Neuronal stem cell (in vitro differentiated cells): ENCODE data around the gene ZNF775.
A peak's percentile ranks its signal among the peaks of the same experiment; 100 is the strongest.

Experiments used
- DNase-seq: peaks from one replicate; pipeline ENCODE4 v3.0.0-alpha.2; 2013; ENCODE audit warnings: low spot score
- H2AFZ ChIP-seq: one replicate; pipeline ENCODE4 v1.6.1; 2013; ENCODE audit warnings: mild to moderate bottlenecking, low read length, inconsistent platforms
- H2AK5ac ChIP-seq: 2 replicates; pipeline ENCODE4 v1.6.1; 2013; ENCODE audit warnings: low read depth, mild to moderate bottlenecking, inconsistent platforms, low read length, moderate library complexity, mixed read lengths
- H2BK120ac ChIP-seq: 2 replicates; pipeline ENCODE4 v1.6.1; 2013; ENCODE audit warnings: low read depth, mild to moderate bottlenecking, inconsistent platforms, low read length, moderate library complexity, mixed read lengths
- H2BK12ac ChIP-seq: one replicate; pipeline ENCODE4 v1.6.1; 2013; ENCODE audit warnings: low read length, inconsistent platforms
- H2BK15ac ChIP-seq: 2 replicates; pipeline ENCODE4 v1.6.1; 2013; ENCODE audit warnings: mild to moderate bottlenecking, low read length, inconsistent platforms, mixed read lengths
- H2BK5ac ChIP-seq: one replicate; pipeline ENCODE4 v1.6.1; 2013; ENCODE audit warnings: inconsistent platforms, mild to moderate bottlenecking, low read length, moderate library complexity
- H3K14ac ChIP-seq: one replicate; pipeline ENCODE4 v1.6.1; 2013; ENCODE audit warnings: low read length, inconsistent platforms
- H3K18ac ChIP-seq: 2 replicates; pipeline ENCODE4 v1.6.1; 2013; ENCODE audit warnings: low read length, inconsistent platforms
- H3K23ac ChIP-seq: 2 replicates; pipeline ENCODE4 v1.6.1; 2013; ENCODE audit warnings: low read depth, mild to moderate bottlenecking, mixed read lengths, low read length, inconsistent platforms; ENCODE audit not compliant: poor library complexity
- H3K27ac ChIP-seq: replicated peaks from 3 replicates; pipeline ENCODE4 v1.5.1; 2013; ENCODE audit warnings: low read length, inconsistent platforms
- H3K27me3 ChIP-seq, 3 experiments: 2 replicates each; pipeline ENCODE4 v1.6.1; 2013; ENCODE audit warnings: low read length in 3 of 3, mild to moderate bottlenecking in 2 of 3, inconsistent platforms in 1 of 3, low read depth in 1 of 3, mixed read lengths in 1 of 3, moderate library complexity in 1 of 3; ENCODE audit not compliant: control insufficient read depth in 3 of 3, insufficient read depth in 3 of 3
- H3K36me3 ChIP-seq, 2 donors: replicated peaks in 1 of 2; 2 replicates each; pipeline ENCODE4 v1.6.1; 2013; ENCODE audit warnings: low read length in 2 of 2; ENCODE audit not compliant: control insufficient read depth in 2 of 2, insufficient read depth in 2 of 2
- H3K4ac ChIP-seq: 2 replicates; pipeline ENCODE4 v1.6.1; 2013; ENCODE audit warnings: inconsistent platforms, mild to moderate bottlenecking, low read length, moderate library complexity
- H3K4me1 ChIP-seq, 2 donors: 1 replicate in 1 of 2; 2 replicates in 1 of 2; pipeline ENCODE4 v1.6.1; 2013; ENCODE audit warnings: low read length in 2 of 2, low read depth in 1 of 2; ENCODE audit not compliant: control insufficient read depth in 2 of 2, insufficient read depth in 1 of 2
- H3K4me2 ChIP-seq: one replicate; pipeline ENCODE4 v1.6.1; 2013; ENCODE audit warnings: mild to moderate bottlenecking, low read length, inconsistent platforms; ENCODE audit not compliant: insufficient read depth, poor library complexity, severe bottlenecking
- H3K4me3 ChIP-seq, 2 donors: 2 replicates each; pipeline ENCODE4 v1.5.1; 2013; ENCODE audit warnings: low read length in 2 of 2, mild to moderate bottlenecking in 2 of 2, inconsistent platforms in 1 of 2, moderate library complexity in 1 of 2
- H3K79me1 ChIP-seq: one replicate; pipeline ENCODE4 v1.6.1; 2013; ENCODE audit warnings: low read depth, mild to moderate bottlenecking, inconsistent platforms, low read length, moderate library complexity
- H3K9ac ChIP-seq: one replicate; pipeline ENCODE4 v1.6.1; 2013; ENCODE audit warnings: mild to moderate bottlenecking, low read depth, low read length, inconsistent platforms; ENCODE audit not compliant: poor library complexity
- H3K9me3 ChIP-seq, 2 donors: replicated peaks in 1 of 2; 2 replicates each; pipeline versions ENCODE3 to v1.6.1; 2013; ENCODE audit warnings: low read length in 2 of 2, mild to moderate bottlenecking in 2 of 2, inconsistent platforms in 1 of 2, low read depth in 1 of 2, mixed read lengths in 1 of 2, moderate library complexity in 1 of 2; ENCODE audit not compliant: control insufficient read depth in 2 of 2, insufficient read depth in 1 of 2
- H4K8ac ChIP-seq: one replicate; pipeline ENCODE4 v1.6.1; 2013; ENCODE audit warnings: low read depth, mild to moderate bottlenecking, inconsistent platforms, low read length, moderate library complexity
- H4K91ac ChIP-seq: one replicate; pipeline ENCODE4 v1.6.1; 2013; ENCODE audit warnings: low read length, low read depth, mild to moderate bottlenecking, inconsistent platforms; ENCODE audit not compliant: poor library complexity
- WGBS, 2 donors: extraction: QIAGEN DNeasy Blood & Tissue Kit; methylation state at CpG; one replicate each; pipeline ENCODE4 v1.1.7; 2013; ENCODE audit warnings: missing lambda C conversion rate in 2 of 2, mixed read lengths in 1 of 2; ENCODE audit not compliant: insufficient read length in 2 of 2, insufficient replicate concordance in 1 of 2; ENCODE audit errors: extremely low coverage in 2 of 2; 5-methylcytosine and 5-hydroxymethylcytosine counted together

The ZNF775 gene

GRCh38 chr7:150415161-150416153, 36.3 kb downstream of the ZNF775 start:
- H3K18ac ChIP-seq = no peak overlapping the region
- H4K91ac ChIP-seq = no peak overlapping the region
- H3K27me3 ChIP-seq = peaks cover 0 to 1% (median 0%) of the 10 kb centered on the region in 3 experiments
- H3K4me2 ChIP-seq = no peak overlapping the region
- H2AK5ac ChIP-seq = no peak overlapping the region
- H2BK5ac ChIP-seq = no peak overlapping the region
- no CpG with 5 or more reads among the region's 19 CpGs for whole genome bisulfite sequencing, 2 donors
- no peak overlapping the region for H3K14ac ChIP-seq
- no peak overlapping the region for H2BK15ac ChIP-seq
- H3K36me3 ChIP-seq = no peaks in the 10 kb centered on the region
- H3K4me3 ChIP-seq = no peak overlapping the region
- no peak overlapping the region for H3K23ac ChIP-seq
- H3K79me1 ChIP-seq = no peaks in the 10 kb centered on the region
- DNase-seq = no peak
- peak overlapping the region; percentile 43 for H2AFZ ChIP-seq
- H3K27ac ChIP-seq = no peak overlapping the region
- H3K9ac ChIP-seq = no peak overlapping the region
- no peaks in the 10 kb centered on the region for H3K9me3 ChIP-seq
- no peak overlapping the region for H2BK120ac ChIP-seq
- H4K8ac ChIP-seq = no peak overlapping the region
- peaks cover 10 to 21% of the 10 kb centered on the region in 2 donors for H3K4me1 ChIP-seq
- H3K4ac ChIP-seq = no peak overlapping the region
- no peak overlapping the region for H2BK12ac ChIP-seq

GRCh38 chr7:150417239-150417638, 38.1 kb downstream of the ZNF775 start:
- Histone ChIP-seq H3K9ac (no peak overlapping the region), H3K18ac (no peak overlapping the region), H3K4me3 (no peak overlapping the region), H3K27ac (no peak overlapping the region), H2BK120ac (no peak overlapping the region), H3K4ac (no peak overlapping the region), H2BK15ac (no peak overlapping the region), H2AK5ac (no peak overlapping the region), H4K8ac (no peak overlapping the region), H2BK12ac (no peak overlapping the region), H3K36me3 (no peaks in the 10 kb centered on the region), H3K9me3 (no peaks in the 10 kb centered on the region), H3K4me1 (peaks cover 6 to 11% of the 10 kb centered on the region in 2 donors), H3K23ac (no peak overlapping the region), H3K14ac (no peak overlapping the region), H3K27me3 (peaks cover 0 to 6% (median 0%) of the 10 kb centered on the region in 3 experiments), H2BK5ac (no peak overlapping the region), H4K91ac (no peak overlapping the region), H2AFZ (no peak overlapping the region), H3K4me2 (no peak overlapping the region), H3K79me1 (no peaks in the 10 kb centered on the region)
- WGBS, 2 donors = no CpG with 5 or more reads among the region's 10 CpGs
- DNase-seq = no peak

DNA sequence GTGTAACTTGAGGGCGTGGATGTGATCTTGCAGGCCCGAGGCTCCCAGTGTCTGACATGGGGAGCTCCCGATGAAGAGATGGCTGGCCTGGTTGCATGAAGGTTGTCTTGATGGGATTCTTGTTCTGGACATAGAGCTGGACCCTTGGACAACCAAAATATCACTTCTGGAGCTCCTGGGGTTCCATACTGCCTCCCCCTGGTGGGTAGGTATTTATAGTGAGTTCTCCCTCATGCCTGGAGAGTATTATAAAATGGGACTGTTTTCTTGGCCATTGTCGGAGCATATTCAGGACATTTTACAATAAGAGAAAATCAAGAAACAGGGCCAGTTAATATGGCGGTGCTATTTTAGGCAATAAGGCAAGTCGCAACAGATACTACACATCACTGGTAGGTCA, 38.7 kb downstream of the ZNF775 start:
- Histone ChIP-seq H3K27ac (no peak overlapping the region), H3K14ac (no peak overlapping the region), H3K4me1 (peaks cover 6 to 11% of the 10 kb centered on the region in 2 donors), H3K9me3 (no peaks in the 10 kb centered on the region), H3K18ac (no peak overlapping the region), H2AK5ac (no peak overlapping the region), H3K4ac (no peak overlapping the region), H4K8ac (no peak overlapping the region), H3K23ac (no peak overlapping the region), H4K91ac (no peak overlapping the region), H2BK12ac (no peak overlapping the region), H2AFZ (no peak overlapping the region), H3K79me1 (no peaks in the 10 kb centered on the region), H2BK5ac (no peak overlapping the region), H3K4me2 (no peak overlapping the region), H3K4me3 (no peak overlapping the region), H3K36me3 (no peaks in the 10 kb centered on the region), H2BK15ac (no peak overlapping the region), H2BK120ac (no peak overlapping the region), H3K9ac (no peak overlapping the region), H3K27me3 (peaks cover 0 to 6% (median 0%) of the 10 kb centered on the region in 3 experiments)
- WGBS, 2 donors = no CpG with 5 or more reads among the region's 6 CpGs
- DNase-seq = no peak

DNA sequence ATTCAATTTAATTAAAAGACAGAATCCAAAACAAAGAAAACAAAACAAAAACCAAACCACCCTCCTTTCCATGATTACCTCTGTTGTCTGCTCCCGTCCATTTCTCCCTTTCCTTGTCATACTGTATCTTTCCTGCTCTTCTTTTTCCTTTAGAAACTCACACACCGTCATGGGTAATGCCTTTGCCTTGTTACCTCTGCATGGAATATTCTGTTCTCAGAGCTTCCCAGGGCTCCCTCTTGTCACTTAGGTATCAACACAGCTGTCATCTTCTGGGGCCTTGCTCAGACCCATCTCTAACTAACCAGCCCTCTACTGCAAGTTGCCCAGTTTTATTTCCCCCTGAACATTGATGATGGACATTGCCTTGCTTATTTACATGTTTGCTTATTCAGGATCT, 41.1 kb downstream of the ZNF775 start:
- H3K79me1 ChIP-seq = no peaks in the 10 kb centered on the region
- no peak overlapping the region for H2AK5ac ChIP-seq
- WGBS, 2 donors = no CpG with 5 or more reads among the region's 2 CpGs
- no peak overlapping the region for H3K4me2 ChIP-seq
- H3K14ac ChIP-seq = no peak overlapping the region
- H4K91ac ChIP-seq = no peak overlapping the region
- H2BK12ac ChIP-seq = no peak overlapping the region
- no peak overlapping the region for H2BK120ac ChIP-seq
- no peak overlapping the region for H3K23ac ChIP-seq
- no peak overlapping the region for H2BK15ac ChIP-seq
- H3K4me1 ChIP-seq = peaks cover 0 to 3% of the 10 kb centered on the region in 2 donors
- DNase-seq = no peak
- no peak overlapping the region for H3K27ac ChIP-seq
- no peaks in the 10 kb centered on the region for H3K36me3 ChIP-seq
- H3K4ac ChIP-seq = no peak overlapping the region
- H3K18ac ChIP-seq = no peak overlapping the region
- H3K4me3 ChIP-seq = no peak overlapping the region
- peak overlapping the region; percentile 85 for H2AFZ ChIP-seq
- H4K8ac ChIP-seq = no peak overlapping the region
- H3K9ac ChIP-seq = no peak overlapping the region
- H2BK5ac ChIP-seq = no peak overlapping the region
- peaks cover 0 to 6% (median 0%) of the 10 kb centered on the region in 3 experiments for H3K27me3 ChIP-seq
- H3K9me3 ChIP-seq = peaks cover 0 to 3% of the 10 kb centered on the region in 2 donors
